SIG-M5 treated with dmso at 0.1 percent for 504 hours (cell line): ENCODE data around the gene SLC9A3.
"Not testable (repeated sequence)": the region's sequence is repeated elsewhere in the genome, so short reads cannot be mapped to it uniquely, and the experiment has no call there.

ENCODE experiments used
- DNase-seq: peaks from one replicate; lab custom pipeline; 2025; ENCODE audit not compliant: unreplicated experiment; lab: John Stamatoyannopoulos, UW

Gene SLC9A3

GRCh38 chr5:511476-511875 is 12.8 kb downstream of the SLC9A3 start:
- no peak for DNase-seq

GRCh38 chr5:510521-510920 is 13.7 kb downstream of the SLC9A3 start:
- no peak for DNase-seq

GRCh38 chr5:509611-510185 is 14.6 kb downstream of the SLC9A3 start:
- no peak for DNase-seq

GRCh38 chr5:507986-508575 is 16.2 kb downstream of the SLC9A3 start:
- not testable (repeated sequence) for DNase-seq

- no peak for DNase-seq
Measured at GRCh38 chr5:505951-506525, 18.2 kb downstream of the SLC9A3 start.

GRCh38 chr5:504326-505154 is 19.7 kb downstream of the SLC9A3 start:
- DNase-seq, result no peak

- DNase-seq, result no peak
Measured at GRCh38 chr5:502325-503079, 21.7 kb downstream of the SLC9A3 start.

GRCh38 chr5:501831-502184 is 22.4 kb downstream of the SLC9A3 start:
- no peak for DNase-seq

- DNase-seq, result no peak
Measured at GRCh38 chr5:501105-501830, 23.0 kb downstream of the SLC9A3 start.

GRCh38 chr5:500491-500890 is 23.8 kb downstream of the SLC9A3 start:
- DNase-seq, result no peak

- no peak for DNase-seq
Measured at GRCh38 chr5:499233-500209, 24.7 kb downstream of the SLC9A3 start.

GRCh38 chr5:497871-498509 is 26.3 kb downstream of the SLC9A3 start:
- DNase-seq, result no peak

- no peak for DNase-seq
Measured at GRCh38 chr5:497090-497700, 27.1 kb downstream of the SLC9A3 start.

GRCh38 chr5:496028-496427 is 28.2 kb downstream of the SLC9A3 start:
- DNase-seq, result no peak

GRCh38 chr5:494667-495255 is 29.5 kb downstream of the SLC9A3 start:
- no peak for DNase-seq

GRCh38 chr5:493758-494157 is 30.5 kb downstream of the SLC9A3 start:
- DNase-seq, result no peak

- DNase-seq, result no peak
Measured at GRCh38 chr5:493119-493701, 31.0 kb downstream of the SLC9A3 start.
